ENCODE measurements around the gene CHST15. TPM values are rescaled to one million over a fixed set of nuclear protein-coding genes. Genes with fewer than 3 reads are reported as not detected.
A peak's percentile ranks its signal among the peaks of the same experiment; 100 is the strongest.

The CHST15 gene
- 3.2 and 4.1 TPM in 2 replicates for polyA plus RNA-seq (2011; rRNA removed)
- 4.2 and 5.1 TPM in 2 replicates for polyA minus RNA-seq (2011; rRNA and poly(A)+ RNA removed)

DNA sequence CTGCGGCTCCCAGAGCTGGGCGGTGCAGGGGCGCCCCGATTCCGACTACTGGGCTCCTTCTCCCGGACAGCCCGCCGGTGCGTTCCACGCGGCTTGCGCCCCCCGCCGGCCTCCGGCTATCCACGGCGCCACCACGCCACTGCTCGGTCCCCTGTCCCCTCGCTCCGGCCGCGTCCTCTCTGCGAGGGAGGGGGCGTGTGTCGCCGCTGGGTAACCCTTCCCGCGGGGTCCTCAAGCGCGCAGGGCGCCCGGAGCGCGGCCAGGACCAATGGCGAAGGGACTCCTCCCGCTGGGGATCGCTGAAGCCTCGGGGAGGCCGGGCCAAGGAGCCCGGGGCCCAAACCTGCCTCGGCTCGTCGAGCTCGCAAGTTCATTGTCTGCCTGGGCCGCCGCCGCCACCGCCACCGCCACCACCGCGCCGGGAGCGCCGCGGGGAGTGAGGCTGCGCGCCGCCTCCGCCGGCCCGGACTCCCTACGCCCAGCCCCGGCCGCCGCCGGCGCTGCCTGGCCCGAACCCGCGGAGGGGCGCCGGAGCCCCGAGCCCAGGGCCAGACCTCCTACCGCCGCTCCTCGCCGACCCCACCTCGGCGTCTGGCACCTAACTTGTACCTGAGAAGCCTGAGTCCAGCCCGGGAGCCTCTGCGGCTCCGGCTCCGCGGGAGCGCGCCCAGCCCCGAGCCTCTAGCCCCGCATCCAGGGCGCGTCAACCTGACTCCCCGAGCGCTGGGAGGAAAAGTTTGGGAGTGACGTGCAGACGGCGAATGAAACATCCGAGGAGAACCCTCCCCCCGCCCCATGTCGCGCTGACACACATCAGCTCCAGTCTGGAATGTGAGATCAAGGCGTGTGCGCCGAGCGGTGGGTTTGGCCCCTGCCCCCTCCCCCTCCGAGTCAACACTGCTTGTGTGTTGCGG, at the start of gene CHST15:
CHST15 (minus strand) TSS at position 739 of the 914 bp plus-strand sequence. CDS start 47,386 bp downstream, outside the sequence.
- Histone ChIP-seq H3K9me3 (ENCODE audit: control insufficient read depth, insufficient read depth, low read length) (peaks cover 2% of the 10 kb centered on the region), H3K27me3 (ENCODE audit: control insufficient read depth, insufficient read depth, low read length) (peaks cover 67% of the 10 kb centered on the region), H3K27ac (ENCODE audit: low read depth, low read length) (no peak within 1 kb of the TSS), H3K4me3 (ENCODE audit: low read depth, low read length) (peak within 1 kb of the TSS; percentile 49)
- ChIA-PET POLR2A (no interaction called here), CTCF (interaction anchor here (1.0 kb wide), 1 partner anchor 296 kb away, joined by 5 read pairs; no protein-coding TSS in a partner anchor)
- no peak for DNase-seq (ENCODE audit: low read depth, low spot score)
- TF ChIP-seq CTCF (IDR thresholded peaks at IDR 0.05; ENCODE audit: low read depth, low read length), result no peak

- POLR2A ChIA-PET, result no interaction called here
- no peak for TF ChIP-seq CTCF (IDR thresholded peaks at IDR 0.05; ENCODE audit: low read depth, low read length)
- Histone ChIP-seq H3K9me3 (ENCODE audit: control insufficient read depth, insufficient read depth, low read length) (no peaks in the 10 kb centered on the region), H3K27me3 (ENCODE audit: control insufficient read depth, insufficient read depth, low read length) (no peaks in the 10 kb centered on the region), H3K27ac (ENCODE audit: low read depth, low read length) (no peak overlapping the region), H3K4me3 (ENCODE audit: low read depth, low read length) (no peak overlapping the region)
- no peak for DNase-seq (ENCODE audit: low read depth, low spot score)
- CTCF ChIA-PET, result no interaction called here
These were observed 49.6 kb upstream of the CHST15 start for GRCh38 chr10:124142960-124143359.

DNA sequence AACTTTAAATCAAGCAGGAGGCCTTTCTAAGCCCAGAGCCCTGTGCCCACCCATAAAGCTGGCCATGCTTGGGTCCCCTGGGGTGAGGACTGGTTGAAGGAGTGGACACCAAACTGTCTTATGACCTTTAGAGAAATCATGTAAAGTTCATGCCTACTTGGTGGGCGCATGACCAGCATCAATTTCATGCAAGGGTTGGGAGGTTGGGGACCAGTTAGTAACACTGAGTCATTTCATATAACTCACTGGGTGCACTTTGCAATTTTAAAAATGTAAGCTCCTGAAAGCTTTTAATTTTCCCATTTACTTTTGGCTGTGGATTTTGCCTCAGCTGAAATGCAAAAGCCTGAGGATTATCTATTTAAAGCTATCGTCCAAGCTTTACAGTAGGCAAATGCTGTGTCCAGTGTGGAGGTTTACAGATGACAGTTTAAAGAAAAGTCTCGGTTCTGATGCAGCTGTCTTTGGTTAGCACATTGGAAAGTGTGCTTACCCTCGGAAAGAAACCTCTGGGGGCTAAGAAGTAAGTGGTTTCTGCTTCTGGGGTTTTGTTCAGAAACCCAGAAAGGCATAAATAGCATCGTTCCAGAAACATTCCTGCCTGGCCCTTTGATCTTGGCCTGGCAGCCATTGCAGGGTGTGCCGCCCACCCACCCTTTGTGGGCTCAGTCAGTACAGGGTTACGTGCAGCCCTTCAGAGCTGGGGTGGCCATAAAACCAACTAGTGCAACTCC, 48.8 kb upstream of the CHST15 start:
- H3K27ac ChIP-seq (ENCODE audit: low read depth, low read length), result no peak overlapping the region
- H3K4me3 ChIP-seq (ENCODE audit: low read depth, low read length), result no peak overlapping the region
- ChIA-PET POLR2A (no interaction called here), CTCF (no interaction called here)
- no peaks in the 10 kb centered on the region for H3K27me3 ChIP-seq (ENCODE audit: control insufficient read depth, insufficient read depth, low read length)
- TF ChIP-seq CTCF (IDR thresholded peaks at IDR 0.05; ENCODE audit: low read depth, low read length), result no peak
- DNase-seq (ENCODE audit: low read depth, low spot score), result no peak
- H3K9me3 ChIP-seq (ENCODE audit: control insufficient read depth, insufficient read depth, low read length), result no peaks in the 10 kb centered on the region

GRCh38 chr10:124138883-124139348, 45.5 kb upstream of the CHST15 start:
- Histone ChIP-seq H3K4me3 (ENCODE audit: low read depth, low read length) (no peak overlapping the region), H3K27me3 (ENCODE audit: control insufficient read depth, insufficient read depth, low read length) (no peaks in the 10 kb centered on the region), H3K9me3 (ENCODE audit: control insufficient read depth, insufficient read depth, low read length) (no peaks in the 10 kb centered on the region), H3K27ac (ENCODE audit: low read depth, low read length) (no peak overlapping the region)
- ChIA-PET POLR2A (no interaction called here), CTCF (no interaction called here)
- TF ChIP-seq CTCF (IDR thresholded peaks at IDR 0.05; ENCODE audit: low read depth, low read length), result no peak
- no peak for DNase-seq (ENCODE audit: low read depth, low spot score)
